SK-N-SH (cell line): ENCODE measurements around the gene UCN. TPM values are rescaled to one million over a fixed set of nuclear protein-coding genes. Genes with fewer than 3 reads are reported as not detected.

Experiments used
- CTCF ChIA-PET: fragments of 300-600, 350-600 bp; formaldehyde crosslinking; extraction: SDS; loops from one replicate; lab custom pipeline; 2021; lab: Yijun Ruan, JAX
- POLR2A ChIA-PET: fragments of 350-600 bp; sonication (Branson Sonifier 250); formaldehyde crosslinking; extraction: SDS; loops from one replicate; lab custom pipeline; 2020; ENCODE audit warnings: antibody characterized with exemption, inconsistent platforms; lab: Yijun Ruan, JAX
- DNase-seq: peaks from one replicate; pipeline ENCODE4 v3.0.0; 2012
- H2AFZ ChIP-seq: fragments of 200-600 bp; sonication (generic); 2 replicates; pipeline ENCODE4 v1.8.1; 2016; ENCODE audit warnings: antibody characterized with exemption, mild to moderate bottlenecking, low read depth
- H3F3A ChIP-seq: fragments of 200-600 bp; sonication (generic); replicated peaks from 2 replicates; pipeline ENCODE3; 2016; ENCODE audit warnings: antibody characterized with exemption, mild to moderate bottlenecking; ENCODE audit not compliant: insufficient read depth
- H3K27ac ChIP-seq, 2 experiments: fragments of 200-500 bp in 1 of 2; fragments of 200-600 bp in 1 of 2; sonication (Bioruptor generic) in 1 of 2; sonication (generic), shearing (Covaris generic) in 1 of 2; 2 replicates each; pipeline versions ENCODE4 v1.5.1 to v1.6.1; 2014 to 2016; ENCODE audit warnings: low read depth in 2 of 2, inconsistent platforms in 1 of 2, low read length in 1 of 2, mild to moderate bottlenecking in 1 of 2, mixed read lengths in 1 of 2
- H3K27me3 ChIP-seq: fragments of 200-600 bp; sonication (generic), shearing (Covaris generic); 2 replicates; pipeline ENCODE4 v1.6.1; 2016; ENCODE audit warnings: mixed run types; ENCODE audit not compliant: insufficient read depth
- H3K36me3 ChIP-seq, 2 experiments: fragments of 200-500 bp in 1 of 2; fragments of 200-600 bp in 1 of 2; sonication (Bioruptor generic) in 1 of 2; sonication (generic) in 1 of 2; replicated peaks in 1 of 2; 2 replicates each; pipeline versions ENCODE3 to v1.5.1; 2014 to 2016; ENCODE audit warnings: low read length in 1 of 2, mild to moderate bottlenecking in 1 of 2; ENCODE audit not compliant: insufficient read depth in 2 of 2, control insufficient read depth in 1 of 2
- H3K4me1 ChIP-seq, 2 experiments: fragments of 200-500 bp in 1 of 2; fragments of 200-600 bp in 1 of 2; sonication (Bioruptor generic) in 1 of 2; sonication (generic), shearing (Covaris generic) in 1 of 2; 2 replicates each; pipeline versions ENCODE4 v1.5.1 to v1.6.1; 2014 to 2016; ENCODE audit warnings: low read depth in 1 of 2, low read length in 1 of 2, mixed run types in 1 of 2; ENCODE audit not compliant: insufficient read depth in 2 of 2, control insufficient read depth in 1 of 2
- H3K4me2 ChIP-seq: fragments of 200-600 bp; sonication (generic), shearing (Covaris generic); 2 replicates; pipeline ENCODE4 v1.6.1; 2017; ENCODE audit warnings: mixed run types
- H3K4me3 ChIP-seq, 2 experiments: fragments of 200-500 bp in 1 of 2; fragments of 200-600 bp in 1 of 2; sonication (Bioruptor generic) in 1 of 2; sonication (generic), shearing (Covaris generic) in 1 of 2; 2 replicates each; pipeline versions ENCODE4 v1.5.1 to v1.8.1; 2014 to 2016; ENCODE audit warnings: low read depth in 2 of 2, inconsistent platforms in 1 of 2, low read length in 1 of 2, mild to moderate bottlenecking in 1 of 2, mixed read lengths in 1 of 2, moderate library complexity in 1 of 2
- H3K79me2 ChIP-seq: fragments of 200-600 bp; sonication (generic); 2 replicates; pipeline ENCODE4 v1.8.1; 2017; ENCODE audit warnings: mild to moderate bottlenecking; ENCODE audit not compliant: insufficient read depth
- H3K9ac ChIP-seq: fragments of 200-600 bp; sonication (generic); 2 replicates; pipeline ENCODE4 v1.6.1; 2017; ENCODE audit warnings: mixed run types
- H3K9me2 ChIP-seq: fragments of 200-600 bp; sonication (generic); 2 replicates; pipeline ENCODE4 v1.6.1; 2017; ENCODE audit warnings: mixed run types
- H3K9me3 ChIP-seq: fragments of 200-600 bp; sonication (generic); 2 replicates; pipeline ENCODE4 v1.6.1; 2017; ENCODE audit warnings: mixed run types, mild to moderate bottlenecking, moderate library complexity
- H4K20me1 ChIP-seq: fragments of 200-600 bp; sonication (generic); 2 replicates; pipeline ENCODE4 v1.6.1; 2017; ENCODE audit warnings: mild to moderate bottlenecking, mixed run types; ENCODE audit not compliant: insufficient read depth
- CHD2 ChIP-seq: fragments of 150-350 bp; IDR thresholded peaks from 2 replicates; pipeline ENCODE4 v1.6.1; 2018; ENCODE audit warnings: low read length; ENCODE audit not compliant: partially characterized antibody
- EP300 ChIP-seq, 2 experiments: IDR thresholded peaks; 2 replicates each; pipeline versions ENCODE4 v1.4.0 to v1.6.1; 2012; ENCODE audit warnings: borderline replicate concordance in 1 of 2, low read depth in 1 of 2, low read length in 1 of 2
- EZH2phosphoT487 ChIP-seq: fragments of 200-600 bp; sonication (generic); IDR thresholded peaks from 2 replicates; pipeline ENCODE4 v1.6.1; 2017; ENCODE audit warnings: low read depth, mixed run types, mild to moderate bottlenecking, antibody characterized with exemption, moderate library complexity, borderline replicate concordance
- FOSL2 ChIP-seq: IDR thresholded peaks from 2 replicates; pipeline ENCODE4 v1.4.0; 2012; ENCODE audit warnings: low read depth, mild to moderate bottlenecking, moderate library complexity, borderline replicate concordance
- GATA2 ChIP-seq: sonication (generic); formaldehyde crosslinking; IDR thresholded peaks from 2 replicates; pipeline ENCODE4 v1.5.0; 2020; ENCODE audit warnings: mild to moderate bottlenecking, missing genetic modification reagents
- RAD21 ChIP-seq: IDR thresholded peaks from 2 replicates; pipeline ENCODE4 v1.6.1; 2012; ENCODE audit warnings: mild to moderate bottlenecking, low read length
- RXRA ChIP-seq: IDR thresholded peaks from 2 replicates; pipeline ENCODE4 v1.4.0; 2012; ENCODE audit warnings: low read depth, mild to moderate bottlenecking, borderline replicate concordance
- SMC3 ChIP-seq: IDR thresholded peaks from 2 replicates; pipeline ENCODE4 v1.6.1; 2012; ENCODE audit warnings: low read depth, low read length, improper control_type of control experiment
- TCF12 ChIP-seq: IDR thresholded peaks from 2 replicates; pipeline ENCODE4 v1.4.0; 2012
- TEAD4 ChIP-seq: IDR thresholded peaks from 2 replicates; pipeline ENCODE4 v1.4.0; 2012; ENCODE audit warnings: mild to moderate bottlenecking, borderline replicate concordance; ENCODE audit not compliant: insufficient read depth
- YY1 ChIP-seq: IDR thresholded peaks from 2 replicates; pipeline ENCODE4 v1.4.0; 2012; ENCODE audit warnings: low read depth, mild to moderate bottlenecking
- WGBS: methylation state at CpG from one replicate; pipeline ENCODE4 v1.1.6; 2017; ENCODE audit warnings: low lambda C conversion rate; 5-methylcytosine and 5-hydroxymethylcytosine counted together
- polyA plus RNA-seq, 3 experiments: library from polyadenylated mRNA; depleted of rRNA; stranded (reverse); fragments of >200 nt; gene quantifications; 2 replicates each; pipeline ENCODE4 v1.2.3, GENCODE V29; 2012
- TF ChIP-seq, protein P1 (sequence below): IDR thresholded peaks from 2 replicates; pipeline ENCODE4 v1.6.1; 2012; ENCODE audit warnings: mild to moderate bottlenecking, low read depth, low read length, moderate library complexity
- TF ChIP-seq, protein P2 (sequence below): fragments of 200-600 bp; sonication (generic); IDR thresholded peaks from 2 replicates; pipeline ENCODE4 v1.6.1; 2017; ENCODE audit warnings: antibody characterized with exemption, mild to moderate bottlenecking, moderate library complexity
- TF ChIP-seq, protein P3 (sequence below): IDR thresholded peaks from 2 replicates; pipeline ENCODE4 v1.4.0; 2012; ENCODE audit warnings: low read depth, borderline replicate concordance
- TF ChIP-seq, protein P4 (sequence below): fragments of 150-350 bp; IDR thresholded peaks from 2 replicates; pipeline ENCODE4 v1.6.1; 2017; ENCODE audit warnings: antibody characterized with exemption, low read length, low read depth, borderline replicate concordance

Gene UCN
- polyA plus RNA-seq, 1 of the 3 experiments (the other 2 are of a cell fraction): 2.8 TPM

DNA sequence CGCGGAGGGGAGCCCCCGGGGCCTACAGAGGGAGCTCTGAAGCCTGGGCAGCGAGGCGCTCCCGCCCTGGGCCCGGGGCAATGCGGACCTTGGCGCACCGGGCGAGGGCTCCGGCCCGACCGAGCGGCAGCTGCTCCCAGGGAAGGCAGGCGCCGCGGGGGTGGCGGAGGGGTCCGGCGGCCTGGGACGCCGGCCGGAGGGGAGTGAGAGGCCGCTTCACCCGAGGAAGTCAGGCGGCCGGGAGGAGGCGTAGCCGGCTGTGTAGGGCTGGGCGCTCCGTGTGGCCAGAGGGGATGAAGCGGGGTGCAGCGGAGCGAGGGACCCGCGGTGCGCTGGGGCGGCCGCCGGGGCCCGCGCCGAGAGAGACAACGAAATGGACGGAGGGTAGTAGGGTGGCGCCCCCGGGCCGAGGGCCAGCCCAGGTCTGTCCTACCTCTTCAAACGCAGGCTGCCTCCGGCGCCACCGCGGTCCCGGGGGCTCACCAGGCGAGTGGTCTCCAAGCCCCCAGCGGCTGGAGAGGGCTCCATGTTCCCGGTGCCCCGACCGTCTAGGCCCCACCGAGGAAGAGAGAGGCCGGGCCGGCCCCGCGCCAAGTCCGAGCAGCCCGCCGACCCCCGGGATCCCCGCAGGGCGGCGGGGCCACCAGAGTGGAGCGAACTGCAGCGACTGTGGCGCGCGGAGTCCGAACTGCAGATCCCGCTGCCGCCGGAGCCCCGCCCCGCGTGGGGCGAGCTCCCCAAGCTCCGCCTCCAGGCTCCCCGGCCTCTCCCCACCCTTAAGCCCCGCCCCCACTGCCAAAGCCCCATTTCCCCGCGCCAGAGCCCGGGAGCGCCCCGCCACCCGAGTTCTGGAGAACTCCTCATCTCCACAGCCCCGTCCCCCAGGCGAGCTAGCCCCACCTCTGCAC is 45.6 kb downstream of the UCN start, which contains the start of gene SLC30A3:
SLC30A3 (minus strand) TSS at position 669 of the 908 bp plus-strand sequence; CDS start at position 528, 141 bp downstream.
- Histone ChIP-seq H4K20me1 (no peaks in the 10 kb centered on the region), H3K79me2 (no peaks in the 10 kb centered on the region), H3K4me2 (peak within 1 kb of the TSS; percentile 84), H3K36me3 (no peaks in the 10 kb centered on the region), H3K9me3 (no peaks in the 10 kb centered on the region), H3K4me3 (peak within 1 kb of the TSS; percentile 49 to 65), H3K27me3 (peaks cover 68% of the 10 kb centered on the region), H3K27ac (no peak within 1 kb of the TSS), H3K9me2 (no peaks in the 10 kb centered on the region), H2AFZ (peak within 1 kb of the TSS; percentile 85; the same call in 1 of the 2 replicates), H3F3A (peaks cover 6% of the 10 kb centered on the region), H3K4me1 (peaks cover 6 to 28% of the 10 kb centered on the region in 2 experiments; a peak in 1 of 4 replicates), H3K9ac (peak within 1 kb of the TSS; percentile 19; the same call in 1 of the 2 replicates)
- 1% methylated on average over 43 of the region's 96 CpGs for WGBS
- ChIA-PET CTCF (interaction anchor here (0.6 to 14.1 kb wide), 14 partner anchors 10 to 163 kb away, joined by 3 to 392 read pairs (median 4); partner anchors contain the start of gene TRIM54), POLR2A (interaction anchor here (0.6 to 0.7 kb wide), 2 partner anchors 108 to 664 kb away, joined by 3 read pairs; no protein-coding TSS in a partner anchor)
- DNase-seq: peak; percentile 97
- TF ChIP-seq EP300 (IDR thresholded peaks at IDR 0.05; ENCODE audit: borderline replicate concordance in 1 of 2, low read depth in 1 of 2, low read length in 1 of 2): no peak
- TF ChIP-seq EZH2phosphoT487: peak; percentile 91; the same call in 1 of the 2 replicates
- TF ChIP-seq, protein P1, sequence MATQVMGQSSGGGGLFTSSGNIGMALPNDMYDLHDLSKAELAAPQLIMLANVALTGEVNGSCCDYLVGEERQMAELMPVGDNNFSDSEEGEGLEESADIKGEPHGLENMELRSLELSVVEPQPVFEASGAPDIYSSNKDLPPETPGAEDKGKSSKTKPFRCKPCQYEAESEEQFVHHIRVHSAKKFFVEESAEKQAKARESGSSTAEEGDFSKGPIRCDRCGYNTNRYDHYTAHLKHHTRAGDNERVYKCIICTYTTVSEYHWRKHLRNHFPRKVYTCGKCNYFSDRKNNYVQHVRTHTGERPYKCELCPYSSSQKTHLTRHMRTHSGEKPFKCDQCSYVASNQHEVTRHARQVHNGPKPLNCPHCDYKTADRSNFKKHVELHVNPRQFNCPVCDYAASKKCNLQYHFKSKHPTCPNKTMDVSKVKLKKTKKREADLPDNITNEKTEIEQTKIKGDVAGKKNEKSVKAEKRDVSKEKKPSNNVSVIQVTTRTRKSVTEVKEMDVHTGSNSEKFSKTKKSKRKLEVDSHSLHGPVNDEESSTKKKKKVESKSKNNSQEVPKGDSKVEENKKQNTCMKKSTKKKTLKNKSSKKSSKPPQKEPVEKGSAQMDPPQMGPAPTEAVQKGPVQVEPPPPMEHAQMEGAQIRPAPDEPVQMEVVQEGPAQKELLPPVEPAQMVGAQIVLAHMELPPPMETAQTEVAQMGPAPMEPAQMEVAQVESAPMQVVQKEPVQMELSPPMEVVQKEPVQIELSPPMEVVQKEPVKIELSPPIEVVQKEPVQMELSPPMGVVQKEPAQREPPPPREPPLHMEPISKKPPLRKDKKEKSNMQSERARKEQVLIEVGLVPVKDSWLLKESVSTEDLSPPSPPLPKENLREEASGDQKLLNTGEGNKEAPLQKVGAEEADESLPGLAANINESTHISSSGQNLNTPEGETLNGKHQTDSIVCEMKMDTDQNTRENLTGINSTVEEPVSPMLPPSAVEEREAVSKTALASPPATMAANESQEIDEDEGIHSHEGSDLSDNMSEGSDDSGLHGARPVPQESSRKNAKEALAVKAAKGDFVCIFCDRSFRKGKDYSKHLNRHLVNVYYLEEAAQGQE: no peak
- TF ChIP-seq, protein P2, sequence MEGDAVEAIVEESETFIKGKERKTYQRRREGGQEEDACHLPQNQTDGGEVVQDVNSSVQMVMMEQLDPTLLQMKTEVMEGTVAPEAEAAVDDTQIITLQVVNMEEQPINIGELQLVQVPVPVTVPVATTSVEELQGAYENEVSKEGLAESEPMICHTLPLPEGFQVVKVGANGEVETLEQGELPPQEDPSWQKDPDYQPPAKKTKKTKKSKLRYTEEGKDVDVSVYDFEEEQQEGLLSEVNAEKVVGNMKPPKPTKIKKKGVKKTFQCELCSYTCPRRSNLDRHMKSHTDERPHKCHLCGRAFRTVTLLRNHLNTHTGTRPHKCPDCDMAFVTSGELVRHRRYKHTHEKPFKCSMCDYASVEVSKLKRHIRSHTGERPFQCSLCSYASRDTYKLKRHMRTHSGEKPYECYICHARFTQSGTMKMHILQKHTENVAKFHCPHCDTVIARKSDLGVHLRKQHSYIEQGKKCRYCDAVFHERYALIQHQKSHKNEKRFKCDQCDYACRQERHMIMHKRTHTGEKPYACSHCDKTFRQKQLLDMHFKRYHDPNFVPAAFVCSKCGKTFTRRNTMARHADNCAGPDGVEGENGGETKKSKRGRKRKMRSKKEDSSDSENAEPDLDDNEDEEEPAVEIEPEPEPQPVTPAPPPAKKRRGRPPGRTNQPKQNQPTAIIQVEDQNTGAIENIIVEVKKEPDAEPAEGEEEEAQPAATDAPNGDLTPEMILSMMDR: peak; percentile 26
- TF ChIP-seq CHD2: no peak

DNA sequence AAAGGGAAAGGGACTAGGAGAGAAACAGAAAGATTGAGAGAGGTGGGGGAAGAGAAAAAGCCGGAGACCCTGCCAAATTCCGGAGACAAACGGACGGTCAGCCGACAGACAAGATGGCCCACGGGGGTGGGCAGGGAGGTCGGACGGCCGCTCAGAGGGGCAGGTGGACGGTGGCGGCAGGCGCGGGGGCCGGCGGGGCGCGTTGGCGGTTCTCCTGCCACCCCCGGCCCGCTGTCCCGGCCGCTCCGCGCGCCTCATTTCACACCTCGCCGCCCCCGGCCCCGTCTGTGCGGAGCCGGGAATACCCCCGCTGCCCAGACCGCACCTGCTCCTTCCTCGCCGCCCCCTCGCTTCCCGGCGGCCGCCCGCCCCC is 46.3 kb downstream of the UCN start:
- no peaks in the 10 kb centered on the region for H3K9me3 ChIP-seq
- H3F3A ChIP-seq: peaks cover 6% of the 10 kb centered on the region
- H3K27me3 ChIP-seq: peaks cover 64% of the 10 kb centered on the region
- CTCF ChIA-PET: interaction anchor here (0.6 to 14.1 kb wide), 7 partner anchors 9 to 92 kb away, joined by 3 to 392 read pairs (median 17); partner anchors contain the start of gene TRIM54
- H3K9ac ChIP-seq: no peak overlapping the region
- H3K9me2 ChIP-seq: no peaks in the 10 kb centered on the region
- H3K79me2 ChIP-seq: no peaks in the 10 kb centered on the region
- 44% methylated on average over 11 of the region's 40 CpGs for WGBS
- no peak for DNase-seq
- no peak overlapping the region for H3K27ac ChIP-seq
- H3K4me2 ChIP-seq: no peak overlapping the region; the same call in 1 of the 2 replicates
- no peaks in the 10 kb centered on the region for H3K36me3 ChIP-seq
- POLR2A ChIA-PET: interaction anchor here (0.6 to 0.7 kb wide), 2 partner anchors 109 to 664 kb away, joined by 3 read pairs; no protein-coding TSS in a partner anchor
- H3K4me3 ChIP-seq: peak overlapping the region; percentile 48 to 65; a peak in 3 of 4 replicates
- H3K4me1 ChIP-seq: peaks cover 6 to 28% of the 10 kb centered on the region in 2 experiments; a peak in 1 of 4 replicates
- H2AFZ ChIP-seq: no peak overlapping the region; the same call in 1 of the 2 replicates
- H4K20me1 ChIP-seq: no peaks in the 10 kb centered on the region
- TF ChIP-seq FOSL2: no peak
- TF ChIP-seq RXRA: no peak
- TF ChIP-seq RAD21: no peak
- no peak for TF ChIP-seq TEAD4
- no peak for TF ChIP-seq GATA2 (CRISPR knock-in tag)
- TF ChIP-seq TCF12: no peak
- TF ChIP-seq YY1: no peak
- TF ChIP-seq, protein P3, sequence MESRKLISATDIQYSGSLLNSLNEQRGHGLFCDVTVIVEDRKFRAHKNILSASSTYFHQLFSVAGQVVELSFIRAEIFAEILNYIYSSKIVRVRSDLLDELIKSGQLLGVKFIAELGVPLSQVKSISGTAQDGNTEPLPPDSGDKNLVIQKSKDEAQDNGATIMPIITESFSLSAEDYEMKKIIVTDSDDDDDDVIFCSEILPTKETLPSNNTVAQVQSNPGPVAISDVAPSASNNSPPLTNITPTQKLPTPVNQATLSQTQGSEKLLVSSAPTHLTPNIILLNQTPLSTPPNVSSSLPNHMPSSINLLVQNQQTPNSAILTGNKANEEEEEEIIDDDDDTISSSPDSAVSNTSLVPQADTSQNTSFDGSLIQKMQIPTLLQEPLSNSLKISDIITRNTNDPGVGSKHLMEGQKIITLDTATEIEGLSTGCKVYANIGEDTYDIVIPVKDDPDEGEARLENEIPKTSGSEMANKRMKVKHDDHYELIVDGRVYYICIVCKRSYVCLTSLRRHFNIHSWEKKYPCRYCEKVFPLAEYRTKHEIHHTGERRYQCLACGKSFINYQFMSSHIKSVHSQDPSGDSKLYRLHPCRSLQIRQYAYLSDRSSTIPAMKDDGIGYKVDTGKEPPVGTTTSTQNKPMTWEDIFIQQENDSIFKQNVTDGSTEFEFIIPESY: no peak
- no peak for TF ChIP-seq SMC3
- TF ChIP-seq, protein P4, sequence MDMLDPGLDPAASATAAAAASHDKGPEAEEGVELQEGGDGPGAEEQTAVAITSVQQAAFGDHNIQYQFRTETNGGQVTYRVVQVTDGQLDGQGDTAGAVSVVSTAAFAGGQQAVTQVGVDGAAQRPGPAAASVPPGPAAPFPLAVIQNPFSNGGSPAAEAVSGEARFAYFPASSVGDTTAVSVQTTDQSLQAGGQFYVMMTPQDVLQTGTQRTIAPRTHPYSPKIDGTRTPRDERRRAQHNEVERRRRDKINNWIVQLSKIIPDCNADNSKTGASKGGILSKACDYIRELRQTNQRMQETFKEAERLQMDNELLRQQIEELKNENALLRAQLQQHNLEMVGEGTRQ: no peak
